ENCODE data around the gene B4GALT4.
A peak's percentile ranks its signal among the peaks of the same experiment; 100 is the strongest.

The B4GALT4 gene

DNA sequence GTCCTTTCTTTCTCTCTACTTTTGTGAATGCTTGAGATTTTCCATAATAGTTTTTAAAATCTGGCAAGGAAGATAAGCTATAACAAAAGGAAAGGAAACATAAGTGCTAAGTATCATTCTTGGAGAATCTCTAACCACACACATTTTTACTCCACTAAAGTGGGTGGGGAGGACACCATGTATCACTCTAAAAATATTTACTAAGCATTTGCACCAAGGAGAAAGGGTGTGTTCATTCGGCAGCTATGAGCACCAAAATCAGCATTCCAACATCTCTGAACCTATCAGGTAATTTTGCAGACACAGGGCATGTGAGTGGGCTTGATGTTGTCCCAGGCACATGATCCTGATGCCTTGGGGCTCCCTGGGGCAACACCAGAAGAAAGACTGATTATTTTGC lies 5.5 kb downstream of the B4GALT4 start:
- H3K4me3 ChIP-seq (ENCODE audit: low read length) = no peak overlapping the region
- DNase-seq (ENCODE audit: low read depth) = peak; percentile 79
- TF ChIP-seq, protein P1, sequence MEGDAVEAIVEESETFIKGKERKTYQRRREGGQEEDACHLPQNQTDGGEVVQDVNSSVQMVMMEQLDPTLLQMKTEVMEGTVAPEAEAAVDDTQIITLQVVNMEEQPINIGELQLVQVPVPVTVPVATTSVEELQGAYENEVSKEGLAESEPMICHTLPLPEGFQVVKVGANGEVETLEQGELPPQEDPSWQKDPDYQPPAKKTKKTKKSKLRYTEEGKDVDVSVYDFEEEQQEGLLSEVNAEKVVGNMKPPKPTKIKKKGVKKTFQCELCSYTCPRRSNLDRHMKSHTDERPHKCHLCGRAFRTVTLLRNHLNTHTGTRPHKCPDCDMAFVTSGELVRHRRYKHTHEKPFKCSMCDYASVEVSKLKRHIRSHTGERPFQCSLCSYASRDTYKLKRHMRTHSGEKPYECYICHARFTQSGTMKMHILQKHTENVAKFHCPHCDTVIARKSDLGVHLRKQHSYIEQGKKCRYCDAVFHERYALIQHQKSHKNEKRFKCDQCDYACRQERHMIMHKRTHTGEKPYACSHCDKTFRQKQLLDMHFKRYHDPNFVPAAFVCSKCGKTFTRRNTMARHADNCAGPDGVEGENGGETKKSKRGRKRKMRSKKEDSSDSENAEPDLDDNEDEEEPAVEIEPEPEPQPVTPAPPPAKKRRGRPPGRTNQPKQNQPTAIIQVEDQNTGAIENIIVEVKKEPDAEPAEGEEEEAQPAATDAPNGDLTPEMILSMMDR (conservative IDR thresholded peaks at IDR 0.05; ENCODE audit: low read length) = no peak

DNA sequence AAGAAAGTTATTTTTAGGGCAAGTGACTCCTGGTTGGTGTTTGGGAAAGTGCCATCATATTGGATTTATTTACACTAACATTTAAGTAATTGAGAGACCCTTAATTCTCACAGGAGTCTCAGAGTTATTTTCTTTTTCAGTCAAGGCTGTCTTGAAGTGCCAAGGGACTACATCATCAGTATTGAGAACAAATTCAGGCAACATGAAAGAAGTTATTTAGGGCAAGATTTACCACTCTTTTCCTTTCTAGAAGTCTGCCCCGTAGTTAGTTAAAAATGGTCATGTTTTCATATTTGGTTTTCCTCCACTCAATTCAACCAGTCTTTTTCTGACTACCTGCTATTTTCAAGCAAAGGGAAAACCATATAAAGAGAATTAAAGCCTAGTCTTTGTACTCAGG lies 6.1 kb downstream of the B4GALT4 start:
- no peak overlapping the region for H3K4me3 ChIP-seq (ENCODE audit: low read length)
- TF ChIP-seq, protein P1 (conservative IDR thresholded peaks at IDR 0.05; ENCODE audit: low read length) = no peak
- no peak for DNase-seq (ENCODE audit: low read depth)

GRCh38 chr3:119230745-119231144 lies 9.9 kb downstream of the B4GALT4 start:
- TF ChIP-seq, protein P1 (conservative IDR thresholded peaks at IDR 0.05; ENCODE audit: low read length) = no peak
- DNase-seq (ENCODE audit: low read depth) = no peak
- H3K4me3 ChIP-seq (ENCODE audit: low read length) = no peak overlapping the region

DNA sequence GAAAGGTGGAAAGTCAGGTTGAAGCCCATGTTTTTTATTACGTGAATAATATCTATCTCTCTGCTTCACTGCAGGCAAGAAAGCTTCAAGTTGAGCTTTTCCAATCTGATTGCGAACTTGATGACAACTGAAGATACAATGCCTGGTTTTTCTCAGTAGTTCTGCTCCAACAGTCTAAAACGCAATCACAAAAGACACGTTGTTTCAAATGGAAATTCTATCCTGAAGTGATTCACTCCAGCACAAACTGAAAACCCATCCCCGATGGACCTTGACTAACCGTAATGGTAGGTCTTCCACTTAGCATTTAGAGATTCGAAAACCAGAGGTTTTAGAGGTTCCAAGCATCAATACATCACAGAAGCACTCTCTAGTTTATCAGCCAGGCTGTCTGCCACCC lies 10.6 kb downstream of the B4GALT4 start:
- no peak overlapping the region for H3K4me3 ChIP-seq (ENCODE audit: low read length)
- TF ChIP-seq, protein P1 (conservative IDR thresholded peaks at IDR 0.05; ENCODE audit: low read length) = no peak

GRCh38 chr3:119229190-119229589 lies 11.5 kb downstream of the B4GALT4 start:
- no peak overlapping the region for H3K4me3 ChIP-seq (ENCODE audit: low read length)
- TF ChIP-seq, protein P1 (conservative IDR thresholded peaks at IDR 0.05; ENCODE audit: low read length) = no peak
- no peak for DNase-seq (ENCODE audit: low read depth)

More for the DNA sequence above, 10.6 kb downstream of the B4GALT4 start:
- no peak for DNase-seq (ENCODE audit: low read depth)

- no peak for DNase-seq (ENCODE audit: low read depth)
- no peak overlapping the region for H3K4me3 ChIP-seq (ENCODE audit: low read length)
- TF ChIP-seq, protein P1 (conservative IDR thresholded peaks at IDR 0.05; ENCODE audit: low read length) = no peak
These were observed 12.1 kb downstream of the B4GALT4 start for GRCh38 chr3:119228373-119229145.
